Measurements from ENCODE around the gene NGEF. TPM values are rescaled to one million over a fixed set of nuclear protein-coding genes. Genes with fewer than 3 reads are reported as not detected.

The NGEF gene
- total and polyA plus RNA-seq, 9 of the 15 experiments (the other 6 are each of a cell fraction or from before 2014, with no cell fraction given), result 0.07 to 0.17 (median 0.09) TPM; not detected in 6

DNA sequence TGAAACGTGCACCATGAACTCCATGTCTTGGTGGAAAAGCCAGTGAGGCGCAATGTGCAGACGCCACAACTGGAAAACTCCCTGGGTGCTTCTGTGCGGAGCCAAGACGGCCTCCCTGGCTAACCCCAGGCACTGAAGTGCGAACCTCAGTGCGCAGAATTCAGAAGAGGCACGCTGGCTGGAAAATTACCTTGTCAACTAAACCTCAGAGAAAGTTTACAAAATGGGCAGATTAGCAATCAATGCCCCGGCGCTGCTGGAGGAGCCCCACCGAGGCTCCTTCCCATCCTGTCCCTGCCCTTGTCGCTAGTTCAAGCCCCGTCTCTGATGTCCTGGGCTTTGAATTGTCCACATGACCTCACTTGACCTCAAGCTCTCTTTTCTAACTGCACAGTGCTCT, 120.8 kb downstream of the NGEF start:
- Histone ChIP-seq H3K4me2 (ENCODE audit: insufficient read depth, low read length) (no peak overlapping the region), H3K36me3 (ENCODE audit: control insufficient read depth, insufficient read depth, low read length) (no peaks in the 10 kb centered on the region), H3K27ac (ENCODE audit: extremely low read depth, low read depth, low read length) (no peak overlapping the region), H3K9ac (ENCODE audit: insufficient read depth in 1 of 2, low read depth in 2 of 2, low read length in 2 of 2) (no peak overlapping the region), H3K27me3 (ENCODE audit: control insufficient read depth in 2 of 2, insufficient read depth in 2 of 2, low read length in 2 of 2) (peaks cover 0 to 52% of the 10 kb centered on the region in 2 experiments; a peak in 3 of 5 replicates), H4K20me1 (replicated peaks; ENCODE audit: control insufficient read depth, insufficient read depth, low read length) (no peaks in the 10 kb centered on the region), H2AFZ (ENCODE audit: low read depth, low read length) (no peak overlapping the region), H3K9me3 (replicated peaks; ENCODE audit: control insufficient read depth, insufficient read depth, low read depth, low read length) (no peaks in the 10 kb centered on the region), H3K79me2 (ENCODE audit: control insufficient read depth, insufficient read depth, low read length) (no peaks in the 10 kb centered on the region), H3K9me1 (ENCODE audit: control insufficient read depth, insufficient read depth, low read length) (no peaks in the 10 kb centered on the region), H3K4me1 (replicated peaks in 1 of 2; ENCODE audit: control insufficient read depth in 2 of 2, insufficient read depth in 2 of 2, low read length in 2 of 2) (peaks cover 5 to 11% of the 10 kb centered on the region in 2 experiments; a peak in 3 of 5 replicates), H3K4me3 (no peak overlapping the region)
- intact Hi-C loops (cut with micrococcal nuclease), result no loop called here
- DNase-seq (ENCODE audit: extremely low read depth in 1 of 4, low spot score in 3 of 4) (no peak), FAIRE-seq (no peak), ATAC-seq (no peak)
- BruUV-seq (replicated peaks), result no TSS peak
- in situ Hi-C loops (cut with MboI), result no loop called here
- ChIA-PET POLR2A (interaction anchor here (0.5 kb wide), 1 partner anchor 160 kb away, joined by 4 read pairs; no protein-coding TSS in a partner anchor), CTCF (ENCODE audit: low intra/inter-chr PET ratio) (no interaction called here)
- WGBS (ENCODE audit: insufficient coverage, low coverage, missing lambda C conversion rate), result 18% methylated on average over 11 of the region's 13 CpGs
- TF ChIP-seq, protein P1, sequence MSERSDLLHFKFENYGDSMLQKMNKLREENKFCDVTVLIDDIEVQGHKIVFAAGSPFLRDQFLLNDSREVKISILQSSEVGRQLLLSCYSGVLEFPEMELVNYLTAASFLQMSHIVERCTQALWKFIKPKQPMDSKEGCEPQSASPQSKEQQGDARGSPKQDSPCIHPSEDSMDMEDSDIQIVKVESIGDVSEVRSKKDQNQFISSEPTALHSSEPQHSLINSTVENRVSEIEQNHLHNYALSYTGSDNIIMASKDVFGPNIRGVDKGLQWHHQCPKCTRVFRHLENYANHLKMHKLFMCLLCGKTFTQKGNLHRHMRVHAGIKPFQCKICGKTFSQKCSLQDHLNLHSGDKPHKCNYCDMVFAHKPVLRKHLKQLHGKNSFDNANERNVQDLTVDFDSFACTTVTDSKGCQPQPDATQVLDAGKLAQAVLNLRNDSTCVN (CRISPR knock-in tag; IDR thresholded peaks at IDR 0.05), result no peak
- no peak for TF ChIP-seq PTTG1 (tag; IDR thresholded peaks at IDR 0.05; ENCODE audit: low read depth)
- TF ChIP-seq, protein P2, sequence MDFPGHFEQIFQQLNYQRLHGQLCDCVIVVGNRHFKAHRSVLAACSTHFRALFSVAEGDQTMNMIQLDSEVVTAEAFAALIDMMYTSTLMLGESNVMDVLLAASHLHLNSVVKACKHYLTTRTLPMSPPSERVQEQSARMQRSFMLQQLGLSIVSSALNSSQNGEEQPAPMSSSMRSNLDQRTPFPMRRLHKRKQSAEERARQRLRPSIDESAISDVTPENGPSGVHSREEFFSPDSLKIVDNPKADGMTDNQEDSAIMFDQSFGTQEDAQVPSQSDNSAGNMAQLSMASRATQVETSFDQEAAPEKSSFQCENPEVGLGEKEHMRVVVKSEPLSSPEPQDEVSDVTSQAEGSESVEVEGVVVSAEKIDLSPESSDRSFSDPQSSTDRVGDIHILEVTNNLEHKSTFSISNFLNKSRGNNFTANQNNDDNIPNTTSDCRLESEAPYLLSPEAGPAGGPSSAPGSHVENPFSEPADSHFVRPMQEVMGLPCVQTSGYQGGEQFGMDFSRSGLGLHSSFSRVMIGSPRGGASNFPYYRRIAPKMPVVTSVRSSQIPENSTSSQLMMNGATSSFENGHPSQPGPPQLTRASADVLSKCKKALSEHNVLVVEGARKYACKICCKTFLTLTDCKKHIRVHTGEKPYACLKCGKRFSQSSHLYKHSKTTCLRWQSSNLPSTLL (IDR thresholded peaks at IDR 0.05), result no peak

Data from K562 (cell line).